GM21529 (cell line): ENCODE measurements around the gene CFHR5.
"Not testable (repeated sequence)": the region's sequence is repeated elsewhere in the genome, so short reads cannot be mapped to it uniquely, and the experiment has no call there.

ENCODE experiments used
- ATAC-seq: cut with Tn5 transposase; IDR thresholded peaks from one replicate; pipeline ENCODE4 v1.9.1; 2021; ENCODE audit not compliant: unreplicated experiment

CFHR5 gene

GRCh38 chr1:196977278-196977677, at the start of gene CFHR5:
TSS of gene CFHR5 (plus strand) at chr1:196977556. CDS start at chr1:196977665, 109 bp downstream.
- ATAC-seq = no peak

DNA sequence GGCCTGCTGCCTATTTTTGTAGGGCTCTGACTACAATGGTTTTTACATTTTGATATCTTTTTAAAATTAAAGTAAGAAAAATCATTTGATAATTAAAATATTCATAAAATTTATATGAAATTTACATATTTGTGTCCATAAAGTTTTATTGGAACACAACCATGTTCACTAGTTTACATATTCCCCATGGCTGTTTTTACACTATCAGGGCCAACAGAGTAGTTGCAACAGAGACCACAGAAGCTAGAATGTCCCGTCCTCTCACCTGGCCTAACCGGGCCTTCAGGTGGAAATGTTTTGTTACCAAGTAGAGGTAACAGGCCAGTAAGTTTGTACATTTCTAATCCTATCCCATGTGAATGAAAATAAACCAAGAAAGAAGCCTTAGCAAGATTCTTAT, 44.5 kb upstream of the CFHR5 start:
- ATAC-seq = not testable (repeated sequence)

GRCh38 chr1:196933531-196934189, 43.7 kb upstream of the CFHR5 start:
- no peak for ATAC-seq

- ATAC-seq = not testable (repeated sequence)
These were observed 35.9 kb upstream of the CFHR5 start for GRCh38 chr1:196941474-196941873.

- not testable (repeated sequence) for ATAC-seq
These were observed 33.8 kb upstream of the CFHR5 start, which contains the start of gene CFHR2 for GRCh38 chr1:196943568-196943967. TSS of gene CFHR2 (plus strand) at chr1:196943738. CDS start at chr1:196943881, 143 bp downstream.

DNA sequence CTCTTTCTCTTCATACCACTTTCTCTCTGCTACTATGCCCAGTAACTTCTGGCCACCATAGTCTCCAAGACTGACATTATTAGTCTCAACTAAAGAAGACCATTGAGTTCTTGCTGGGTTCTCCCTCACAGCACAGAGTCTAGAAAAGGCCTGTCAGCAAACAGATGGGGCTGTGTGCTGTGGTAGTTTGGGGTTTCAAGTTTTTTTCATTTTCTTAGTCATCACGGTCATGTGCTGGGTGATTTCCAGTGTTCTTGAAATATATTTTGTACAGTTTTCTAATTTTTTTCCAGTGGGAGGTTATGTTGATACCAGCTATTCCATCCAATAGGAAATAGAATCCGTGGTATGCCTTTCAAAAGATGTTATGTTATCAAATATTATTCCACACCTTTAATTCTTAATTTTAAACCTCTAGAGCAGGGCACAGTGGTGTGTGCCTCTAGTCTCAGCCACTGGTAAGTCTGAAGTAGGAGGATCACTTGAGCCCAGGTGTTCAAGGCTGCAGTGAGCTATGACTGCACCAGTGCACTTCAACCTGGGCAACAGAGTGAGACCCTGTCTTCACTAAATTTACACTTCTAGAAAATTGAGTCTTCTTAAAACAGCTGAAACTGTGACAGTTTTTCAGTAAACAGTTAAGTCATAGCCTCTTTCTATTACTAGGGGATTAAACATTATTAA, 25.5 kb upstream of the CFHR5 start:
- ATAC-seq = peak; percentile 87

GRCh38 chr1:196954778-196955177, 22.6 kb upstream of the CFHR5 start:
- ATAC-seq = no peak

DNA sequence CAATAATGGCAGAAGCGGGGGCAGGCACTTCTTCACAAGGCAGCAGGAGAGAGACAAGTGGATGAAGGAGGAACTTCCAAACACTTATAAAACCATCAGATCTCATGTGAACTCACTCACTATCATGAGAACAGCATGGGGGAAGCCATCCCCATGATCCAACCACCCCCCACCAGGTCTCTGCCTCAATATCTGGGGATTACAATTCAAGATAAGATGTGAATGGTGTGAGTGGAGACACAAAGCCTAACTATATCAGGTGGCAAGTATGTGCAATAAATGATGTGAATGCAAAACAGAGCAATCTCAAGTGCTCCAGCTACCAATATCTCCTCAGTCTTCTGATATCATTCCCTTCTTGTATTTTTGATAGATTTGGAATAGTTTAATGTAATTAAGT, 21.4 kb upstream of the CFHR5 start:
- ATAC-seq = no peak

- peak; percentile 87 for ATAC-seq
These were observed 16.5 kb upstream of the CFHR5 start for GRCh38 chr1:196960854-196961253.

- no peak for ATAC-seq
These were observed 7.2 kb upstream of the CFHR5 start for GRCh38 chr1:196970182-196970581.

GRCh38 chr1:196976278-196976677, 1.1 kb upstream of the CFHR5 start:
- ATAC-seq = no peak

GRCh38 chr1:196980859-196981258, 3.5 kb downstream of the CFHR5 start:
- ATAC-seq = no peak

- not testable (repeated sequence) for ATAC-seq
These were observed 4.9 kb downstream of the CFHR5 start for GRCh38 chr1:196982247-196982646.

GRCh38 chr1:196991919-196992651, 14.7 kb downstream of the CFHR5 start:
- not testable (repeated sequence) for ATAC-seq

- ATAC-seq = no peak
These were observed 16.6 kb downstream of the CFHR5 start for GRCh38 chr1:196993916-196994315.

GRCh38 chr1:196997423-196997822, 20.1 kb downstream of the CFHR5 start:
- no peak for ATAC-seq

- ATAC-seq = no peak
These were observed 24.5 kb downstream of the CFHR5 start for GRCh38 chr1:197001828-197002227.

- no peak for ATAC-seq
These were observed 25.8 kb downstream of the CFHR5 start for GRCh38 chr1:197003132-197003531.

- ATAC-seq = no peak
These were observed 31.5 kb downstream of the CFHR5 start for GRCh38 chr1:197008861-197009260.

- ATAC-seq = no peak
These were observed 34.3 kb downstream of the CFHR5 start for GRCh38 chr1:197011614-197012013.

DNA sequence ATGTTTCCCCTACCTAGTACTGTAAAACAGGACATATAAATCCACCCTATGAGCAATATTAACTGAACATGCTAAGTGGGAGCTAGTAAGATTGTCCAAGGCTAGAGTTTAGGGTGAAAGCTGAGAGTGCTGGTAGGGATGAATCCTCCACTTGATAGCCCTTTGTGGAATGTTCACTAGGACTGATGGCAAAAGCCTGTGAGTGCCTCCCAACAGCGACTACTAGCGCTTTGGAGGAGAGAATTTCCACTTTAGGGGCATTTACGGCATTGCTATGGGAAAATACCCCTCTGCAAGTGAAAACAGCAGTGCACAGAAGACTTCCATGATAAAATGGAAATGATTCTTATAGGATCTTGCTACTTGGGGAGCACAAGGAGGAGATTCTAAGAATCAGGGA, 35.9 kb downstream of the CFHR5 start:
- no peak for ATAC-seq

GRCh38 chr1:197016751-197017150, 39.4 kb downstream of the CFHR5 start:
- no peak for ATAC-seq
